DLD1 (cell line): ENCODE data around the gene SLC2A5.
"Not testable (repeated sequence)": the region's sequence is repeated elsewhere in the genome, so short reads cannot be mapped to it uniquely, and the experiment has no call there.

Source experiments
- in situ Hi-C: cut with HindIII; loops from 2 replicates; pipeline ENCODE4 v1.10.0; 2017; ENCODE audit warnings: low sequenced_read_pairs

The SLC2A5 gene

GRCh38 chr1:9009438-9010370, 59.7 kb downstream of the SLC2A5 start:
- in situ Hi-C loops, result no loop called here

GRCh38 chr1:9008236-9008635, 61.2 kb downstream of the SLC2A5 start:
- in situ Hi-C loops, result no loop called here

GRCh38 chr1:9006956-9007615, 62.3 kb downstream of the SLC2A5 start:
- in situ Hi-C loops, result no loop called here

- in situ Hi-C loops, result no loop called here
Observed at GRCh38 chr1:9005395-9005708, 64.1 kb downstream of the SLC2A5 start.

GRCh38 chr1:9004700-9005394, 64.6 kb downstream of the SLC2A5 start:
- in situ Hi-C loops, result no loop called here

GRCh38 chr1:9004031-9004699, 65.3 kb downstream of the SLC2A5 start:
- in situ Hi-C loops, result no loop called here

- in situ Hi-C loops, result not testable (repeated sequence)
Observed at GRCh38 chr1:9002215-9002560, 67.2 kb downstream of the SLC2A5 start.

GRCh38 chr1:9001534-9002214, 67.8 kb downstream of the SLC2A5 start:
- in situ Hi-C loops, result not testable (repeated sequence)

GRCh38 chr1:8993962-8994675, 75.3 kb downstream of the SLC2A5 start:
- in situ Hi-C loops, result not testable (repeated sequence)

- in situ Hi-C loops, result no loop called here
Observed at GRCh38 chr1:8992936-8993687, 76.3 kb downstream of the SLC2A5 start.

- in situ Hi-C loops, result no loop called here
Observed at GRCh38 chr1:8989821-8990220, 79.6 kb downstream of the SLC2A5 start.

GRCh38 chr1:8989061-8989460, 80.4 kb downstream of the SLC2A5 start:
- in situ Hi-C loops, result no loop called here

GRCh38 chr1:8988618-8988967, 80.8 kb downstream of the SLC2A5 start:
- in situ Hi-C loops, result no loop called here

- in situ Hi-C loops, result no loop called here
Observed at GRCh38 chr1:8987881-8988617, 81.4 kb downstream of the SLC2A5 start.

GRCh38 chr1:8986814-8987190, 82.6 kb downstream of the SLC2A5 start:
- in situ Hi-C loops, result no loop called here

- in situ Hi-C loops, result no loop called here
Observed at GRCh38 chr1:8985915-8986813, 83.3 kb downstream of the SLC2A5 start.
